B cell (primary cell): Measurements from ENCODE around the gene PFKFB3. TPM values are rescaled to one million over a fixed set of nuclear protein-coding genes. Genes with fewer than 3 reads are reported as not detected.

Experiments used
- ATAC-seq: fragments of 200-7000 bp; cut with Tn5 transposase; one replicate; pipeline ENCODE4 v1.10.0; 2021; ENCODE audit warnings: low read depth, mild to moderate bottlenecking, moderate number of reproducible peaks, moderate library complexity
- CTCF ChIA-PET: fragments of 350-600 bp; sonication (Branson Sonifier 250); formaldehyde crosslinking; loops from one replicate; lab custom pipeline; 2021; ENCODE audit warnings: antibody characterized with exemption, inconsistent platforms; lab: Charles Lee
- POLR2A ChIA-PET: fragments of 350-600 bp; sonication (Branson Sonifier 250); formaldehyde crosslinking; loops from one replicate; lab custom pipeline; 2021; ENCODE audit warnings: antibody characterized with exemption; lab: Charles Lee
- DNase-seq: peaks from one replicate; pipeline ENCODE4 v3.0.0; 2013
- H2AFZ ChIP-seq: 2 replicates; pipeline ENCODE4 v1.6.1; 2012; ENCODE audit warnings: mild to moderate bottlenecking, low read depth, low read length; ENCODE audit not compliant: insufficient read depth, poor library complexity, severe bottlenecking
- H3K27ac ChIP-seq, 2 donors: 1 replicate in 1 of 2; 2 replicates in 1 of 2; pipeline ENCODE4 v1.5.1; 2012 to 2013; ENCODE audit warnings: low read length in 2 of 2, mild to moderate bottlenecking in 2 of 2, moderate library complexity in 1 of 2
- H3K27me3 ChIP-seq, 4 experiments: fragments of 200-600 bp in 1 of 4; sonication (generic) in 1 of 4; replicated peaks in 1 of 4; 1 replicate in 2 of 4; 2 replicates in 2 of 4; pipeline versions ENCODE4 v1.6.1 to v1.7.0; 2013 to 2016; ENCODE audit warnings: low read length in 3 of 4, mild to moderate bottlenecking in 2 of 4, mixed read lengths in 1 of 4, moderate library complexity in 1 of 4; ENCODE audit not compliant: insufficient read depth in 4 of 4, control insufficient read depth in 3 of 4; ENCODE audit errors: control extremely low read depth in 1 of 4
- H3K36me3 ChIP-seq, 2 experiments: replicated peaks in 1 of 2; 1 replicate in 1 of 2; 2 replicates in 1 of 2; pipeline versions ENCODE4 v1.6.1 to v1.7.1; 2013; ENCODE audit warnings: low read length in 1 of 2; ENCODE audit not compliant: insufficient read depth in 2 of 2, control insufficient read depth in 1 of 2; ENCODE audit errors: control extremely low read depth in 1 of 2, extremely low read depth in 1 of 2
- H3K4me1 ChIP-seq, 2 donors: fragments of 200-600 bp in 1 of 2; sonication (generic) in 1 of 2; 1 replicate in 1 of 2; 2 replicates in 1 of 2; pipeline versions ENCODE4 v1.5.1 to v1.6.1; 2013 to 2017; ENCODE audit warnings: low read length in 2 of 2; ENCODE audit not compliant: control insufficient read depth in 2 of 2, insufficient read depth in 2 of 2
- H3K4me2 ChIP-seq: replicated peaks from 2 replicates; pipeline ENCODE3; 2012; ENCODE audit warnings: mild to moderate bottlenecking, low read depth, low read length; ENCODE audit not compliant: poor library complexity, severe bottlenecking
- H3K4me3 ChIP-seq, 5 experiments: fragments of 200-600 bp in 1 of 5; sonication (generic) in 1 of 5; 1 replicate in 3 of 5; 2 replicates in 2 of 5; pipeline versions ENCODE4 v1.5.1 to v1.7.0; 2011 to 2016; ENCODE audit warnings: low read length in 4 of 5, mild to moderate bottlenecking in 4 of 5, low read depth in 2 of 5, control low read depth in 1 of 5, moderate library complexity in 1 of 5; ENCODE audit not compliant: insufficient read depth in 1 of 5; ENCODE audit errors: control extremely low read depth in 1 of 5, extremely low read depth in 1 of 5
- H3K79me2 ChIP-seq: fragments of 200-600 bp; sonication (generic); one replicate; pipeline ENCODE4 v1.6.0; 2016; ENCODE audit warnings: low read length; ENCODE audit not compliant: control insufficient read depth, insufficient read depth
- H3K9ac ChIP-seq: fragments of 200-600 bp; sonication (generic); 2 replicates; pipeline ENCODE4 v1.6.1; 2017; ENCODE audit warnings: mild to moderate bottlenecking, low read length, moderate library complexity
- H3K9me3 ChIP-seq, 3 donors: one replicate each; pipeline versions ENCODE4 v1.6.1 to v1.7.1; 2013; ENCODE audit warnings: low read length in 2 of 3; ENCODE audit not compliant: control insufficient read depth in 2 of 3, insufficient read depth in 1 of 3; ENCODE audit errors: control extremely low read depth in 1 of 3
- H4K20me1 ChIP-seq: 2 replicates; pipeline ENCODE4 v1.6.0; 2012; ENCODE audit warnings: mild to moderate bottlenecking, low read length; ENCODE audit not compliant: insufficient read depth, control insufficient read depth, poor library complexity, severe bottlenecking
- H3K27ac Mint-ChIP-seq: one replicate; pipeline ENCODE4 v1.8.0; 2021; ENCODE audit warnings: mixed read lengths
- H3K27me3 Mint-ChIP-seq: one replicate; pipeline ENCODE4 v1.8.0; 2021; ENCODE audit warnings: mixed read lengths
- H3K4me1 Mint-ChIP-seq: one replicate; pipeline ENCODE4 v1.8.0; 2021; ENCODE audit warnings: mixed read lengths
- H3K4me3 Mint-ChIP-seq: one replicate; pipeline ENCODE4 v1.8.0; 2021; ENCODE audit warnings: mixed read lengths
- H3K9me3 Mint-ChIP-seq: one replicate; pipeline ENCODE4 v1.8.0; 2022; ENCODE audit warnings: mixed read lengths; ENCODE audit not compliant: insufficient read depth
- EZH2 ChIP-seq: IDR thresholded peaks from 2 replicates; pipeline ENCODE4 v1.6.1; 2012; ENCODE audit warnings: borderline replicate concordance, low read depth, mild to moderate bottlenecking, moderate library complexity, low read length; ENCODE audit not compliant: insufficient read depth, poor library complexity, severe bottlenecking
- WGBS: methylation state at CpG from one replicate; pipeline ENCODE4 v1.1.5; 2013; ENCODE audit warnings: missing lambda C conversion rate; ENCODE audit not compliant: insufficient coverage; 5-methylcytosine and 5-hydroxymethylcytosine counted together
- intact Hi-C: fragments of 100-400 bp; cut with micrococcal nuclease; formaldehyde crosslinking; loops from one replicate; pipeline ENCODE4 v1.10.0; 2022
- polyA plus RNA-seq: library from polyadenylated mRNA; depleted of rRNA; stranded (reverse); fragments of >200 nt; gene quantifications from 2 replicates; pipeline ENCODE4 v1.2.3, GENCODE V29; 2012
- total RNA-seq, 2 donors: library from RNA; stranded (reverse); fragments of 120-200 nt in 1 of 2; gene quantifications; 1 replicate in 1 of 2; 2 replicates in 1 of 2; pipeline versions ENCODE4 v1.2.3 to v1.2.4, GENCODE V29; 2013 to 2022
- TF ChIP-seq, protein P1 (sequence below): fragments of 200-600 bp; IDR thresholded peaks from one replicate; pipeline ENCODE4 v1.8.0; 2022; ENCODE audit warnings: antibody characterized with exemption, mild to moderate bottlenecking

PFKFB3 gene
- total and polyA plus RNA-seq, 2 donors (not counting 1 experiment from before 2014, with no cell fraction given) = 13.2 to 239 TPM

DNA sequence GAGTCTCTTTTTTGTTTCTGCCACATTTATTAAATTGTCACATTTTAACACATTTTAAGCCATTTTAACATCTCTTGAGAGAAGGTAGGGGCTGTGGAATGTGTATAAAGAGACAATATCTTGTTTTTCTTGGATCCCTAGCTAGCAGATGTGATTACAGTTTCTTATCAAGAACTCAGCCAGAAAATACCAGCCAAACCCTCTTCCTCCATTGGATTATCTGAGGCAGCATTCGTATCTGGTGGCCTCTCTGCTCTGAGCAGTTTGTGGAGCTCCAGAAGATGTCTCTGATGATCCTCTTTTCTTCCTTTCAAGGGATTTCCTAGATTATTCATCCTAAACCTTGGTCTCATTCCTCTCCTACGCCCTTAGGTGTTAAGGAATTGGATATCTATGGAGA is 35.3 kb upstream of the PFKFB3 start:
- Mint-ChIP-seq H3K9me3 (no peaks in the 10 kb centered on the region), H3K4me3 (no peak overlapping the region), H3K27me3 (no peaks in the 10 kb centered on the region), H3K4me1 (peaks cover 59% of the 10 kb centered on the region), H3K27ac (no peak overlapping the region)
- TF ChIP-seq, protein P1, sequence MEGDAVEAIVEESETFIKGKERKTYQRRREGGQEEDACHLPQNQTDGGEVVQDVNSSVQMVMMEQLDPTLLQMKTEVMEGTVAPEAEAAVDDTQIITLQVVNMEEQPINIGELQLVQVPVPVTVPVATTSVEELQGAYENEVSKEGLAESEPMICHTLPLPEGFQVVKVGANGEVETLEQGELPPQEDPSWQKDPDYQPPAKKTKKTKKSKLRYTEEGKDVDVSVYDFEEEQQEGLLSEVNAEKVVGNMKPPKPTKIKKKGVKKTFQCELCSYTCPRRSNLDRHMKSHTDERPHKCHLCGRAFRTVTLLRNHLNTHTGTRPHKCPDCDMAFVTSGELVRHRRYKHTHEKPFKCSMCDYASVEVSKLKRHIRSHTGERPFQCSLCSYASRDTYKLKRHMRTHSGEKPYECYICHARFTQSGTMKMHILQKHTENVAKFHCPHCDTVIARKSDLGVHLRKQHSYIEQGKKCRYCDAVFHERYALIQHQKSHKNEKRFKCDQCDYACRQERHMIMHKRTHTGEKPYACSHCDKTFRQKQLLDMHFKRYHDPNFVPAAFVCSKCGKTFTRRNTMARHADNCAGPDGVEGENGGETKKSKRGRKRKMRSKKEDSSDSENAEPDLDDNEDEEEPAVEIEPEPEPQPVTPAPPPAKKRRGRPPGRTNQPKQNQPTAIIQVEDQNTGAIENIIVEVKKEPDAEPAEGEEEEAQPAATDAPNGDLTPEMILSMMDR = no peak
- TF ChIP-seq EZH2 = no peak
- Histone ChIP-seq H3K27ac (peak overlapping the region in 1 of 2 donors; percentile 20), H3K9me3 (no peaks in the 10 kb centered on the region), H3K4me3 (no peak overlapping the region), H3K4me1 (peaks cover 26% of the 10 kb centered on the region in 2 donors), H4K20me1 (peaks cover 74% of the 10 kb centered on the region), H3K79me2 (peaks cover 89% of the 10 kb centered on the region), H3K9ac (no peak overlapping the region), H3K27me3 (no peaks in the 10 kb centered on the region), H3K4me2 (no peak overlapping the region), H2AFZ (no peak overlapping the region), H3K36me3 (peaks cover 5 to 7% of the 10 kb centered on the region in 2 experiments)
- WGBS = no CpG with 5 or more reads among the region's 2 CpGs
- intact Hi-C loops = loop anchor here (10.0 kb wide), 1 partner anchor 483 kb away; the partner anchor contains the start of gene TASOR2
- ChIA-PET POLR2A (no interaction called here), CTCF (interaction anchor here (0.6 to 2.0 kb wide), 4 partner anchors 31 to 305 kb away, joined by 3 to 11 read pairs (median 4); partner anchors contain the start of gene PFKFB3)
- no peak for ATAC-seq
- DNase-seq = no peak

DNA sequence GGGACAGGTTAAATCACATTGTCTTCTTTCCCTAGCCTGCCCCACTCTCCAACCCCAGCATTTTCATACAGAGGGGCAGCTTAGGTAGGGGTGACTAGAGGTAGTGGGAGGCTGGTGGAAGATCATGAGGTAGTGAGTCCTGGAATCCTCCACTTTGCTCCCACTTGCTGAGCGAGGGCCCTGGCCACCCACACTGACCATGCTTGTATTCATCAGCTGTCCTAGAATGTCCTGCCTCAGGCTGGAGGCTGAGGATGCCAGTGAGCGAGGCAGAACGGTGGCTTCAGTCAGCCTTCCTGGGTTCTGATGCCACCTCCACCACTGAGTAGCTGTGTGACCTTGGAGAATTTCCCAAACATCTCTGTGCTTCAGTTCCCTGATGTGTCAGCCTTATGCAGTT is 34.6 kb upstream of the PFKFB3 start:
- H3K27me3 ChIP-seq = no peaks in the 10 kb centered on the region
- TF ChIP-seq EZH2 = no peak
- TF ChIP-seq, protein P1 = no peak
- no peak overlapping the region for H3K9ac ChIP-seq
- Mint-ChIP-seq H3K9me3 (no peaks in the 10 kb centered on the region), H3K4me1 (peaks cover 60% of the 10 kb centered on the region), H3K27ac (no peak overlapping the region), H3K4me3 (no peak overlapping the region), H3K27me3 (no peaks in the 10 kb centered on the region)
- ATAC-seq (no peak), DNase-seq (no peak)
- H3K27ac ChIP-seq = peak overlapping the region in 1 of 2 donors; percentile 20
- intact Hi-C loops = loop anchor here (10.0 kb wide), 1 partner anchor 483 kb away; the partner anchor contains the start of gene TASOR2
- H3K9me3 ChIP-seq = no peaks in the 10 kb centered on the region
- peaks cover 5 to 7% of the 10 kb centered on the region in 2 experiments for H3K36me3 ChIP-seq
- ChIA-PET CTCF (interaction anchor here (0.9 to 2.0 kb wide), 3 partner anchors 32 to 238 kb away, joined by 3 to 11 read pairs (median 3); partner anchors contain the start of gene PFKFB3), POLR2A (no interaction called here)
- 100% methylated on average over 3 of the region's 3 CpGs for WGBS
- H3K79me2 ChIP-seq = peaks cover 89% of the 10 kb centered on the region
- H3K4me3 ChIP-seq = no peak overlapping the region
- H3K4me2 ChIP-seq = no peak overlapping the region
- no peak overlapping the region for H2AFZ ChIP-seq
- H4K20me1 ChIP-seq = peaks cover 80% of the 10 kb centered on the region
- peaks cover 19 to 20% of the 10 kb centered on the region in 2 donors for H3K4me1 ChIP-seq
